GM13976 (cell line): ENCODE data around the gene DAP3.
A peak's percentile ranks its signal among the peaks of the same experiment; 100 is the strongest.
"Not testable (repeated sequence)": the region's sequence is repeated elsewhere in the genome, so short reads cannot be mapped to it uniquely, and the experiment has no call there.

Experiments
- DNase-seq: peaks from one replicate; pipeline ENCODE4 v3.0.0; 2012; ENCODE audit warnings: low spot score
- in situ Hi-C: fragments of 300-500 bp; cut with MboI; formaldehyde crosslinking; loops from one replicate; pipeline ENCODE4 v1.12.0; 2022; ENCODE audit warnings: low sequenced_read_pairs, mixed read lengths, inconsistent platforms; ENCODE audit not compliant: unreplicated experiment
- TF ChIP-seq, protein P1 (sequence below): IDR thresholded peaks from 2 replicates; pipeline ENCODE4 v1.5.1; 2012; ENCODE audit warnings: borderline replicate concordance, mild to moderate bottlenecking; ENCODE audit not compliant: insufficient read depth; ENCODE audit errors: extremely low read depth, missing control alignments, control extremely low read depth

Gene DAP3

DNA sequence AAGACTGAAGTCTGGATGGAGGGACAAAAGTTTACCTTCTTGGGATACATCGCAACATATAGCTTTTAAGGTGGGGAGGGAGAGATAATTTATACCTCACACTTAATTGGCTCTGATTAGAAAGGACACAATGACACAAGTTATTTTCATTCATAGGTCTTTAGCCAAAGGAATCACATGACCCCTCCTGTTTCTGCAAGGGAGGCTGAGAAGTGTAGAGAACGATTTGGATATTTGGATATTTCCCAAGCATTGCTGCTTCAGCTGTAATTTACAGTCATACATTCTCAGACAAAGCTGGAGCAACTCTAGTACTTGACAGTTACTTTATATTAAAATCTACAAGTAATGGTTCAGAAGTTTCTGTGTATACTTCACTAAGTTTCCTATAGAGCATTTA lies 24.2 kb downstream of the DAP3 start:
- TF ChIP-seq, protein P1, sequence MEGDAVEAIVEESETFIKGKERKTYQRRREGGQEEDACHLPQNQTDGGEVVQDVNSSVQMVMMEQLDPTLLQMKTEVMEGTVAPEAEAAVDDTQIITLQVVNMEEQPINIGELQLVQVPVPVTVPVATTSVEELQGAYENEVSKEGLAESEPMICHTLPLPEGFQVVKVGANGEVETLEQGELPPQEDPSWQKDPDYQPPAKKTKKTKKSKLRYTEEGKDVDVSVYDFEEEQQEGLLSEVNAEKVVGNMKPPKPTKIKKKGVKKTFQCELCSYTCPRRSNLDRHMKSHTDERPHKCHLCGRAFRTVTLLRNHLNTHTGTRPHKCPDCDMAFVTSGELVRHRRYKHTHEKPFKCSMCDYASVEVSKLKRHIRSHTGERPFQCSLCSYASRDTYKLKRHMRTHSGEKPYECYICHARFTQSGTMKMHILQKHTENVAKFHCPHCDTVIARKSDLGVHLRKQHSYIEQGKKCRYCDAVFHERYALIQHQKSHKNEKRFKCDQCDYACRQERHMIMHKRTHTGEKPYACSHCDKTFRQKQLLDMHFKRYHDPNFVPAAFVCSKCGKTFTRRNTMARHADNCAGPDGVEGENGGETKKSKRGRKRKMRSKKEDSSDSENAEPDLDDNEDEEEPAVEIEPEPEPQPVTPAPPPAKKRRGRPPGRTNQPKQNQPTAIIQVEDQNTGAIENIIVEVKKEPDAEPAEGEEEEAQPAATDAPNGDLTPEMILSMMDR: no peak
- no peak for DNase-seq
- in situ Hi-C loops: no loop called here

- in situ Hi-C loops, DNase-seq: not testable (repeated sequence)
Measured at GRCh38 chr1:155715056-155715455, 26.2 kb downstream of the DAP3 start.

GRCh38 chr1:155715777-155716176 lies 26.9 kb downstream of the DAP3 start:
- peak; percentile 27 for DNase-seq
- in situ Hi-C loops: no loop called here

GRCh38 chr1:155717041-155717440 lies 28.1 kb downstream of the DAP3 start:
- in situ Hi-C loops: no loop called here
- TF ChIP-seq, protein P1: no peak
- peak; percentile 68 for DNase-seq

More at GRCh38 chr1:155715777-155716176, 26.9 kb downstream of the DAP3 start:
- TF ChIP-seq, protein P1: no peak

- in situ Hi-C loops, DNase-seq: not testable (repeated sequence)
Measured at GRCh38 chr1:155718524-155719115, 29.7 kb downstream of the DAP3 start.

DNA sequence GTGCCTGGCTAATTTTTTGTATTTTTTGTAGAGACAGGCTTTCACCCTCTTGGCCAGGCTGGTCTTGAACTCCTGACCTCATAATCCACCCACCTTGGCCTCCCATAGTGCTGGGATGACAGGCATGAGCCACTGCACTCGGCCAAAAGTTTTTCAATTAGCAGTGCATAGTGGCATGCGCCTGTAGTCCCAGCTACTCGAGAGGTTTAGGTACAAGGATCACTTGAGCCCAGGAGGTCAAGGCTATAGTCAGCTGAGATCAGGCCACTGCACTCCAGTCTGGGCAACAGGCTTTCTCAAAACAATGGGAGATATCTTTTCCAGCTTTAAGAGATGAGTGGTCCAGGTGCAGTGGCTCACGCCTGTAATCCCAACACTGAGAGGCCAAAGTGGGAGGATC lies 30.8 kb downstream of the DAP3 start:
- no peak for DNase-seq
- in situ Hi-C loops: no loop called here
- TF ChIP-seq, protein P1: no peak

DNA sequence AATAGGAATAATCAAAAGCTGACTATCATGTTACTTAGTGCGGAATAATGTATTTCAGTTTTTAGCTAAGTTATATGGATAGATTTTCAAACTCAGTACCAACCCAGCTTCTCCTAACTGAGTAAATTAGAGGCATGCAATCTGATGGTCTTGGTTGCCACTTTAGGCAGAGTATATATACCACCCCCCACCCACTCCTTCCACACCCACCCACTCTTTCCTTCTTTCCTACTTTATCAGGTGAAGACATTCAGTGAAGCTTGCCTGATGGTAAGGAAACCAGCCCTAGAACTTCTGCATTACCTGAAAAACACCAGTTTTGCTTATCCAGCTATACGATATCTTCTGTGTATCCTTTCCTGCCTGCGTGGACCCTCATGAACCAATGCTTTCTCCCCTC lies 36.3 kb downstream of the DAP3 start:
- TF ChIP-seq, protein P1: no peak
- in situ Hi-C loops: no loop called here
- no peak for DNase-seq
